H1 (cell line): ENCODE results near the gene MACROD1. TPM values are rescaled to one million over a fixed set of nuclear protein-coding genes. Genes with fewer than 3 reads are reported as not detected.

Source experiments
- CTCF ChIA-PET: fragments of 300-600 bp; sonication (Branson Sonifier 250); formaldehyde crosslinking; loops from one replicate; lab custom pipeline; 2021; ENCODE audit not compliant: partially characterized antibody; lab: Charles Lee
- POLR2A ChIA-PET: fragments of 300-600 bp; sonication (Branson Sonifier 250); formaldehyde crosslinking; loops from one replicate; lab custom pipeline; 2021; ENCODE audit warnings: inconsistent platforms; ENCODE audit not compliant: partially characterized antibody; lab: Charles Lee
- DNase-seq, 2 experiments: peaks; one replicate each; pipeline versions ENCODE4 v3.0.0 to v3.0.0-alpha.2; 2010 to 2022; ENCODE audit warnings: low spot score in 2 of 2, low read depth in 1 of 2, mixed read lengths in 1 of 2
- FAIRE-seq: peaks from 2 replicates; lab custom pipeline; 2011; peaks lifted over from hg19 to GRCh38; lab: Jason Lieb, UNC
- H2AFZ ChIP-seq: 2 replicates; pipeline ENCODE4 v1.8.1; 2012; ENCODE audit warnings: low read length, inconsistent platforms
- H2AK5ac ChIP-seq: 2 replicates; pipeline ENCODE4 v1.6.1; 2013; ENCODE audit warnings: low read depth, low read length
- H2BK120ac ChIP-seq: replicated peaks from 2 replicates; pipeline ENCODE3; 2013; ENCODE audit warnings: low read depth, low read length, inconsistent platforms
- H2BK12ac ChIP-seq: 2 replicates; pipeline ENCODE4 v1.6.1; 2013; ENCODE audit warnings: low read depth, low read length
- H2BK15ac ChIP-seq: 2 replicates; pipeline ENCODE4 v1.6.1; 2013; ENCODE audit warnings: low read length
- H2BK20ac ChIP-seq: 2 replicates; pipeline ENCODE4 v1.6.1; 2013; ENCODE audit warnings: low read length
- H2BK5ac ChIP-seq: 2 replicates; pipeline ENCODE4 v1.6.1; 2013; ENCODE audit warnings: low read depth, low read length
- H3K14ac ChIP-seq: 2 replicates; pipeline ENCODE4 v1.6.1; 2013; ENCODE audit warnings: inconsistent platforms; ENCODE audit not compliant: insufficient read length
- H3K18ac ChIP-seq: 2 replicates; pipeline ENCODE4 v1.6.1; 2013; ENCODE audit warnings: low read length; ENCODE audit errors: extremely low read depth
- H3K23ac ChIP-seq: 2 replicates; pipeline ENCODE4 v1.6.1; 2013; ENCODE audit warnings: inconsistent platforms; ENCODE audit not compliant: insufficient read length
- H3K23me2 ChIP-seq: 2 replicates; pipeline ENCODE4 v1.6.1; 2013; ENCODE audit warnings: low read depth, low read length
- H3K27ac ChIP-seq: 2 replicates; pipeline ENCODE4 v1.6.1; 2011; ENCODE audit warnings: low read depth, low read length, inconsistent platforms
- H3K27me3 ChIP-seq, 4 experiments: replicated peaks in 1 of 4; 1 replicate in 1 of 4; 2 replicates in 3 of 4; pipeline versions ENCODE4 v1.6.1 to v1.8.1; 2011 to 2013; ENCODE audit warnings: low read length in 3 of 4, mild to moderate bottlenecking in 3 of 4, inconsistent platforms in 2 of 4, mixed read lengths in 2 of 4, moderate library complexity in 1 of 4; ENCODE audit not compliant: control insufficient read depth in 3 of 4, insufficient read depth in 3 of 4; ENCODE audit errors: extremely low read depth in 1 of 4
- H3K36me3 ChIP-seq, 4 experiments: 2 replicates each; pipeline versions ENCODE4 v1.6.1 to v1.8.1; 2011 to 2013; ENCODE audit warnings: mild to moderate bottlenecking in 4 of 4, low read length in 3 of 4, moderate library complexity in 2 of 4, control low read depth in 1 of 4, inconsistent platforms in 1 of 4; ENCODE audit not compliant: insufficient read depth in 4 of 4, control insufficient read depth in 2 of 4
- H3K4ac ChIP-seq: replicated peaks from 2 replicates; pipeline ENCODE3; 2013; ENCODE audit warnings: low read length, low read depth, mixed read lengths, inconsistent platforms; ENCODE audit not compliant: insufficient read length
- H3K4me1 ChIP-seq, 4 experiments: replicated peaks in 1 of 4; 1 replicate in 1 of 4; 2 replicates in 3 of 4; pipeline versions ENCODE4 v1.6.1 to v1.8.1; 2011 to 2013; ENCODE audit warnings: low read length in 3 of 4, inconsistent platforms in 2 of 4, mixed read lengths in 1 of 4; ENCODE audit not compliant: insufficient read depth in 4 of 4, control insufficient read depth in 3 of 4
- H3K4me2 ChIP-seq, 2 experiments: 2 replicates each; pipeline versions ENCODE4 v1.6.1 to v1.8.1; 2011 to 2013; ENCODE audit warnings: low read depth in 2 of 2, low read length in 2 of 2, control low read depth in 1 of 2, inconsistent platforms in 1 of 2, mild to moderate bottlenecking in 1 of 2; ENCODE audit not compliant: insufficient read depth in 1 of 2
- H3K4me3 ChIP-seq, 4 experiments: fragments of 200-600, 300-600 bp in 1 of 4; sonication (generic), shearing (Covaris generic), sonication (Bioruptor Twin) in 1 of 4; 2 replicates each; pipeline versions ENCODE4 v1.5.1 to v1.8.1; 2011 to 2016; ENCODE audit warnings: low read length in 4 of 4, low read depth in 3 of 4, control low read depth in 2 of 4, inconsistent platforms in 2 of 4, mild to moderate bottlenecking in 2 of 4, mixed read lengths in 1 of 4, moderate library complexity in 1 of 4; ENCODE audit not compliant: insufficient read depth in 2 of 4; ENCODE audit errors: extremely low read depth in 1 of 4
- H3K56ac ChIP-seq: replicated peaks from 2 replicates; pipeline ENCODE3; 2013; ENCODE audit warnings: low read depth, mild to moderate bottlenecking, mixed read lengths, low read length, inconsistent platforms; ENCODE audit not compliant: insufficient read length
- H3K79me1 ChIP-seq: 2 replicates; pipeline ENCODE4 v1.6.1; 2013; ENCODE audit warnings: low read depth, low read length, control low read depth
- H3K79me2 ChIP-seq, 2 experiments: 2 replicates each; pipeline versions ENCODE4 v1.6.1 to v1.8.1; 2012 to 2013; ENCODE audit warnings: low read length in 2 of 2, mild to moderate bottlenecking in 2 of 2, inconsistent platforms in 1 of 2; ENCODE audit not compliant: insufficient read depth in 2 of 2, control insufficient read depth in 1 of 2
- H3K9ac ChIP-seq, 4 experiments: replicated peaks in 1 of 4; 1 replicate in 1 of 4; 2 replicates in 3 of 4; pipeline versions ENCODE4 v1.6.1 to v1.8.1; 2011 to 2013; ENCODE audit warnings: low read depth in 3 of 4, low read length in 3 of 4, control low read depth in 2 of 4, mild to moderate bottlenecking in 2 of 4, moderate library complexity in 2 of 4, inconsistent platforms in 1 of 4; ENCODE audit errors: extremely low read depth in 1 of 4
- H3K9me3 ChIP-seq, 2 experiments: 2 replicates each; pipeline versions ENCODE4 v1.6.1 to v1.8.1; 2012 to 2013; ENCODE audit warnings: mild to moderate bottlenecking in 2 of 2, moderate library complexity in 2 of 2, control low read depth in 1 of 2, inconsistent platforms in 1 of 2, low read depth in 1 of 2, low read length in 1 of 2, mixed read lengths in 1 of 2; ENCODE audit not compliant: insufficient read depth in 2 of 2
- H4K20me1 ChIP-seq, 2 experiments: replicated peaks in 1 of 2; 2 replicates each; pipeline versions ENCODE3 to v1.8.1; 2011 to 2013; ENCODE audit warnings: inconsistent platforms in 2 of 2, low read length in 2 of 2, mild to moderate bottlenecking in 1 of 2; ENCODE audit not compliant: insufficient read depth in 2 of 2, control insufficient read depth in 1 of 2
- H4K5ac ChIP-seq: 2 replicates; pipeline ENCODE4 v1.6.1; 2013; ENCODE audit warnings: low read length, low read depth, mixed read lengths, inconsistent platforms; ENCODE audit not compliant: insufficient read length
- H4K8ac ChIP-seq: 2 replicates; pipeline ENCODE4 v1.8.0; 2013; ENCODE audit warnings: mild to moderate bottlenecking, moderate library complexity, low read length, inconsistent platforms; ENCODE audit not compliant: insufficient read depth; ENCODE audit errors: extremely low read depth
- H4K91ac ChIP-seq: replicated peaks from 2 replicates; pipeline ENCODE3; 2013; ENCODE audit warnings: low read length, mixed read lengths, inconsistent platforms; ENCODE audit not compliant: insufficient read length
- CBX5 ChIP-seq: fragments of 300-800, 300-1000 bp; sonication (generic); IDR thresholded peaks from 2 replicates; pipeline ENCODE4 v1.7.1; 2016; ENCODE audit warnings: antibody characterized with exemption, low read length, low read depth
- CBX8 ChIP-seq: fragments of 300-800, 300-1000 bp; sonication (generic); IDR thresholded peaks from 2 replicates; pipeline ENCODE4 v1.7.1; 2016; ENCODE audit warnings: low read depth, low read length, borderline replicate concordance
- GTF2F1 ChIP-seq: IDR thresholded peaks from 2 replicates; pipeline ENCODE4 v1.6.1; 2012; ENCODE audit warnings: low read depth, low read length, improper control_type of control experiment, borderline replicate concordance
- RFX5 ChIP-seq: IDR thresholded peaks from 2 replicates; pipeline ENCODE4 v1.6.1; 2011; ENCODE audit warnings: low read depth, low read length, improper control_type of control experiment, borderline replicate concordance
- WGBS, 2 experiments: shearing (Covaris generic) in 1 of 2; methylation state at CpG; one replicate each; pipeline versions ENCODE4 v1.1.6 to v1.1.7; 2013 to 2015; ENCODE audit warnings: low lambda C conversion rate in 2 of 2, mixed read lengths in 2 of 2, inconsistent platforms in 1 of 2, low coverage in 1 of 2, missing lambda C conversion rate in 1 of 2; ENCODE audit not compliant: insufficient replicate concordance in 2 of 2, insufficient coverage in 1 of 2, insufficient read length in 1 of 2; ENCODE audit errors: extremely low coverage in 1 of 2, missing lambda C conversion rate in 1 of 2; 5-methylcytosine and 5-hydroxymethylcytosine counted together
- polyA plus RNA-seq, 7 experiments: library from polyadenylated mRNA; depleted of rRNA in 3 of 7; stranded (reverse) in 5 of 7; unstranded in 2 of 7; fragments of >200 nt in 5 of 7; fragments of 200-250 nt in 2 of 7; gene quantifications; 1 replicate in 5 of 7; 2 replicates in 1 of 7; 4 replicates in 1 of 7; pipeline versions ENCODE4 v1.2.1 to v1.2.3, GENCODE V29; 2011 to 2013; ENCODE audit warnings: missing spikeins in 2 of 7, mixed read lengths in 2 of 7
- total RNA-seq: library from RNA; stranded (reverse); fragmentation: NEBNext Ultra II Directional; extraction: Animal tissue kit (Norgen Biotek cat#: 25700); gene quantifications from 2 replicates; pipeline ENCODE4 v1.2.1, GENCODE V29; 2021

The MACROD1 gene
- total and polyA plus RNA-seq, 2 of the 8 experiments (the other 6 are each of a cell fraction or from before 2014, with no cell fraction given) = 19.5 to 34.1 TPM

GRCh38 chr11:63970902-63971301 lies 195.0 kb downstream of the MACROD1 start:
- no peak overlapping the region; the same call in 1 of the 2 replicates for H2BK12ac ChIP-seq
- ChIA-PET POLR2A (interaction anchor here (0.9 to 1.7 kb wide), 4 partner anchors 9 to 50 kb away, joined by 3 to 6 read pairs (median 4); no protein-coding TSS in a partner anchor), CTCF (interaction anchor here (0.7 to 2.2 kb wide), 4 partner anchors 9 to 50 kb away, joined by 3 to 8 read pairs (median 4); no protein-coding TSS in a partner anchor)
- H3K4ac ChIP-seq = no peak overlapping the region
- 77% methylated on average over 5 of the region's 5 CpGs; no CpG with 5 or more reads in 1 of the 2 experiments for WGBS, 2 experiments
- no peak overlapping the region for H4K5ac ChIP-seq
- H3K56ac ChIP-seq = no peak overlapping the region
- no peak overlapping the region for H4K91ac ChIP-seq
- peaks cover 2% of the 10 kb centered on the region for H3K79me1 ChIP-seq
- H2BK20ac ChIP-seq = no peak overlapping the region
- H3K4me2 ChIP-seq = no peak overlapping the region
- TF ChIP-seq CBX8 = no peak
- no peak for TF ChIP-seq CBX5
- TF ChIP-seq RFX5 = no peak
- TF ChIP-seq GTF2F1 = no peak
- H3K27me3 ChIP-seq = peaks cover 0 to 9% (median 2%) of the 10 kb centered on the region in 4 experiments; a peak in 3 of 7 replicates
- H2BK5ac ChIP-seq = no peak overlapping the region
- H3K4me3 ChIP-seq = no peak overlapping the region
- no peak overlapping the region for H3K9ac ChIP-seq
- H3K18ac ChIP-seq = no peak overlapping the region
- no peak overlapping the region for H2AK5ac ChIP-seq
- H3K23me2 ChIP-seq = no peaks in the 10 kb centered on the region; the same call in 1 of the 2 replicates
- peaks cover under 1 to 3% (median 2%) of the 10 kb centered on the region in 4 experiments; a peak in 6 of 7 replicates for H3K4me1 ChIP-seq
- no peaks in the 10 kb centered on the region for H3K9me3 ChIP-seq
- H4K20me1 ChIP-seq = peaks cover 1% of the 10 kb centered on the region in 2 experiments
- H4K8ac ChIP-seq = no peak overlapping the region
- H3K79me2 ChIP-seq = peaks cover 0 to 12% of the 10 kb centered on the region in 2 experiments; a peak in 2 of 4 replicates
- FAIRE-seq (no peak), DNase-seq (no peak)
- H3K14ac ChIP-seq = no peak overlapping the region
- H2BK120ac ChIP-seq = no peak overlapping the region
- H3K36me3 ChIP-seq = no peaks in the 10 kb centered on the region; a peak in 1 of 8 replicates
- H3K27ac ChIP-seq = no peak overlapping the region
- H2BK15ac ChIP-seq = no peak overlapping the region
- H3K23ac ChIP-seq = no peak overlapping the region
- H2AFZ ChIP-seq = no peak overlapping the region
